ENCODE data around the gene CCR4.
"Not testable (repeated sequence)": the region's sequence is repeated elsewhere in the genome, so short reads cannot be mapped to it uniquely, and the experiment has no call there.

The CCR4 gene

DNA sequence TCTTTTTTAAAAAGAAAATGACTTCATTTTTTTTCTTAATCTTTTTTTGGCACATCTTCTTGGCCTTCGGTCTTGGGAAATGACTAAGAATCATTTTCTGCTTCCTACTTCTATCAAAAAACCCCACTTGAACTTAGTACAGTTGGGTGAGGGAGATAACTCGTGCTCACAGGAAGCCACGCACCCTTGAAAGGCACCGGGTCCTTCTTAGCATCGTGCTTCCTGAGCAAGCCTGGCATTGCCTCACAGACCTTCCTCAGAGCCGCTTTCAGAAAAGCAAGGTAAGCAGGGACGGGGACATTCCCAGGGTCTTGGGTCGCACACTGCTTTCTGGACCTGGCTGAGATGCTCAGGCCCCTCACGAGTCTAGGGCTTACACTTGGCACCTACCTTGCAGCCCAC lies at the start of gene CCR4:
CCR4 (plus strand) TSS at position 235 of the 402 bp plus-strand sequence. CDS start 1,779 bp downstream, outside the sequence.
- in situ Hi-C loops (cut with HindIII; ENCODE audit: low sequenced_read_pairs), result no loop called here

DNA sequence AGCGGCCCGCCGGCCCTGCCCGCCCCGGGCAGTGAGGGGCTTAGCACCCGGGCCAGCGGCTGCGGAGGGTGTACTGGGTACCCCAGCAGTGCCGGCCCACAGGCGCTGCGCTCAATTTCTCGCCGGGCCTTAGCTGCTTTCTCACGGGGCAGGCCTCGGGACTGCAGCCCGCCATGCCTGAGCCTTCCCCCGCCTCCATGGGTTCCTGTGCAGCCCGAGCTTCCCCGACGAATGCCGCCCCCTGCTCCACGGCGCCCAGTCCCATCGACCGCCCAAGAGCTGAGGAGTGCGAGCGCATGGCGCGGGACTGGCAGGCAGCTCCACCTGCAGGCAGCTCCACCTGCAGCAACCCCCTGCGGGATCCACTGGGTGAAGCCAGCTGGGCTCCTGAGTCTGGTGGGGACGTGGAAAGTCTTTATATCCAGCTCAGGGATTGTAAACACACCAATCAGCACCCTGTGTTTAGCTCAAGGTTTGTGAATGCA lies 48.5 kb upstream of the CCR4 start:
- in situ Hi-C loops (cut with HindIII; ENCODE audit: low sequenced_read_pairs), result not testable (repeated sequence)

GRCh38 chr3:32903953-32904352 lies 47.5 kb upstream of the CCR4 start:
- in situ Hi-C loops (cut with HindIII; ENCODE audit: low sequenced_read_pairs), result no loop called here

DNA sequence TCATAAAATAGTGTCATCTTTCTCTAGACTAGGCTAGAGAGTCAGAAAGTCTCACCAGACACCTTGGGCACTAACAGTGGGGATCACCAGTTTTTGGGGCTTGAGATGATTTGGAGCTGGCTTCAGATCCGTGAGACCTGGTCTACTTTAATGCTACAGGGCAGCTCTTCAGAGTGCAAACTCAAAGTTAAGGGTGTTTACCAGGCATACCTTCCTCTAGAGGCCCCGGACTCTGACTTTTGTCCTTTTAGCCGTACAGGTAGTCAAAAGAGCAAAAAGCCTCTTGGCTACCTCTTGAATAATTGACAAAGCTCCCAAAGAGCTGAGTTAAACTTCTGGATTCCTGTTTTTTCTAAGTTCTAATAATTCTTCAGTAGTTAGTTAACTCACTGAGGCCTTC lies 41.4 kb upstream of the CCR4 start:
- in situ Hi-C loops (cut with HindIII; ENCODE audit: low sequenced_read_pairs), result no loop called here

DNA sequence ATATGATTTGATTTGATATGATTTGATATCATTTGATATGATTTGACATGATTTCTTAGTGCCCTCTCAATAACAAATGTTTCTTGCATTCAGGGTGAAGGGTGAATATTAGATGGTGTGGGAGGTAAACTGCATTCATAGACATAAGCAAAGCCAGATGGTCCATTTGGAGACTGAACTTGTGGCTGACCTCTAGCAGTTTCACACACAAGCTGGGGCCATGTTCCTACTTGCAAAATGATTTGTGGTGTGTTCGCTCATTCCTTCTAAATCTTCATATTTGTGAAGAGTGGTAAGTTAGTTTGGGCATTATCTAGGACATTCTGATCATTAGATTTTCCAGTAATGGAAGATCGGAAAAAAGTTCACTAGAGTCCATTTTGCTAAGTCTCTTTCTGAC lies 40.5 kb upstream of the CCR4 start:
- in situ Hi-C loops (cut with HindIII; ENCODE audit: low sequenced_read_pairs), result no loop called here

DNA sequence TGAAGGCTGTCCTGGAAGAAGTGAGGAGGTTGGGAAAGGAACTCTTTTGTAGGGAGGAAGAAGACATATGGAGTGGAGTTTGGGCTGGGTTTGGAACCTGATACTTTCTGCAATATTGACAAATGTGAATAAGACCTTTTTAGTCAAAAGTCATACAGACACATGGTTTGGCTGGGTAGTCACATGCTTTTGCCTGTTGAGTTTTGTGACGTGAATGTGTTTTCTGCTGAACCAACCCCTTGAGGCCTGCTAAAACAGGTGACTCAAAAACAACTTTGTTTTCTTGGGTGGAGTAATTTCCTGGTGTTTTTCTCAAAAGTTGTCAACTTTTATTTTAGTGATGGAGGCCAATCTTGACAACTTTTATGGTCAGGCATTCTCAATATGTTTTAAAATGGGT lies 39.4 kb upstream of the CCR4 start:
- in situ Hi-C loops (cut with HindIII; ENCODE audit: low sequenced_read_pairs), result no loop called here

GRCh38 chr3:32913790-32914446 lies 37.5 kb upstream of the CCR4 start:
- in situ Hi-C loops (cut with HindIII; ENCODE audit: low sequenced_read_pairs), result no loop called here

DNA sequence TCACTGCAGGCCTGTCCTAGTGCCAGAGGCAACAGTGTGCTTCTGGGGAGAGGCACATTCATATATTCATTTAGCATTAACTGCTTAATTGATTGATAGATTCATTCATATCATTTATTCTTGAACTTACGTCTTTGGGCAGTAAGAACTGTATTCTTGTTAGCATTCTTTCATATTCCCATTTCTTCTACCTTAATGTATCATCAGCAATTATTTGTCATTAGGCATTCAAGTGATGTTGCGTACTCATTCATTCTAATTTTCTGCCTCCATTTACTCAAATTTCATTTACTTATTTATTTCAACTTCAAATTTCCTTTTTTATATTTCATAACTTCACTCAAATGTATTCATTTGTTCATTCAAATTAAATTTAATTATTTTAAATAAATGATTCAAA lies 31.5 kb upstream of the CCR4 start:
- in situ Hi-C loops (cut with HindIII; ENCODE audit: low sequenced_read_pairs), result no loop called here

DNA sequence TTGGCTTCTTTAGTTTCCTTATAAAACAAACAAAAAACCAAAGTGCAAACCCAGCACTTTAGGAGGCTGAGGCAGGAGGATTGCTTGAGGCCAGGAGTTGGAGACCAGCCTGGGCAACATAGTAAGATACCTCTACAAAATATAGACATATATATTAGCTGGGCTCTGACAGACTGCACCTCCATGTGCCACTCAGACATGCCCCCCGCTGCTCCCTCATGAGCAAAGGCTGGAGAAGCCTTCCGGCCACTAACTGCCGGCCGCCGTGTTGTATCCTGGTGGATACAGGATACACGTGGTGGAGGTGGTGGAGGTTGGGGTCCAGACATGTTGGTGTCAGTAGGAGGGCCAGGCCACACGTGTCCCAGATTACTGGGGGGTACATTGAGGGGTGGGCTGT lies 29.4 kb upstream of the CCR4 start:
- in situ Hi-C loops (cut with HindIII; ENCODE audit: low sequenced_read_pairs), result no loop called here

GRCh38 chr3:32930161-32930560 lies 21.3 kb upstream of the CCR4 start:
- in situ Hi-C loops (cut with HindIII; ENCODE audit: low sequenced_read_pairs), result no loop called here

GRCh38 chr3:32931273-32931672 lies 20.2 kb upstream of the CCR4 start:
- in situ Hi-C loops (cut with HindIII; ENCODE audit: low sequenced_read_pairs), result not testable (repeated sequence)

- in situ Hi-C loops (cut with HindIII; ENCODE audit: low sequenced_read_pairs), result no loop called here
Observed at GRCh38 chr3:32934150-32934742, 17.2 kb upstream of the CCR4 start.

DNA sequence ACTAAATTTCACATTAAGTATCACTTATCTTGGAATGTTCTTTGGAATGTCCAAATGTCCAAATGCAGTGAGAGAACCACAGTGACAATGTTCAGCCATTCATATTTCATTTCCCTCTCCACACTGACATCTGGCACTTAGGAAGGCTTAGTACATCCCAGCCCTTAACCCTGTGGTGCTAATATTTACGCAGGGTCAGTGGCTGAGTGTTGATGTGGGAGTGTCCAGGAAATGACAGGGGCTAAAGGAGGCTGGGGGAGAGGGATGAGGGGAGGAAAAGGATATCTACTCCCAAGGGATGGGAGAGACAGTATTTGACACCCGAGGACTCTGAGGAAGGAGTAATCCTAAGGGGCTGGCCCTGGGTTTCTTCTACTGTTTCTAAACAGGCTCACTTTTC lies 14.1 kb upstream of the CCR4 start:
- in situ Hi-C loops (cut with HindIII; ENCODE audit: low sequenced_read_pairs), result no loop called here

DNA sequence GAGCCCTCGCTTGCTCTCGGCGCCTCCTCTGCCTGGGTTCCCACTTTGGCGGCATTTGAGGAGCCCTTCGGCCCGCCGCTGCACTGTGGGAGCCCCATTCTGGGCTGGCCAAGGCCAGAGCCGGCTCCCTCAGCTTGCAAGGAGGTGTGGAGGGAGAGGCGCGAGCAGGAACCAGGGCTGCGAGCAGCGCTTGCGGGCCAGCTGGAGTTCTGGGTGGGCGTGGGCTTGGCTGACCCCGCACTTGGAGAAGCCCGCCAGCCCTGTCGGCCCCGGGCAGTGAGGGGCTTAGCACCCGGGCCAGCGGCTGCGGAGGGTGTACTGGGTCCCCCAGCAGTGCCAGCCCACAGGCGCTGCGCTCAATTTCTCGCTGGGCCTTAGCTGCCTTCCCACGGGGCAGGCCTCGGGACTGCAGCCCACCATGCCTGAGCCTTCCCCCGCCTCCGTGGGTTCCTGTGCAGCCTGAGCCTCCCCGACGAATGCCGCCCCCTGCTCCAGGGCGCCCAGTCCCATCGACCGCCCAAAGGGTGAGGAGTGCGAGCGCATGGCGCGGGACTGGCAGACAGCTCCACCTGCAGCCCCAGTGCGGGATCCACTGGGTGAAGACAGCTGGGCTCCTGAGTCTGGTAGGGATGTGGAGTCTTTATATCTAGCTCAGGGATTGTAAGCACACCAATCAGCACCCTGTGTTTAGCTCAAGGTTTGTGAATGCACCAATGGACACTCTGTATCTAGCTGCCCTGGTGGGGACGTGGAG lies 11.7 kb upstream of the CCR4 start:
- in situ Hi-C loops (cut with HindIII; ENCODE audit: low sequenced_read_pairs), result not testable (repeated sequence)

DNA sequence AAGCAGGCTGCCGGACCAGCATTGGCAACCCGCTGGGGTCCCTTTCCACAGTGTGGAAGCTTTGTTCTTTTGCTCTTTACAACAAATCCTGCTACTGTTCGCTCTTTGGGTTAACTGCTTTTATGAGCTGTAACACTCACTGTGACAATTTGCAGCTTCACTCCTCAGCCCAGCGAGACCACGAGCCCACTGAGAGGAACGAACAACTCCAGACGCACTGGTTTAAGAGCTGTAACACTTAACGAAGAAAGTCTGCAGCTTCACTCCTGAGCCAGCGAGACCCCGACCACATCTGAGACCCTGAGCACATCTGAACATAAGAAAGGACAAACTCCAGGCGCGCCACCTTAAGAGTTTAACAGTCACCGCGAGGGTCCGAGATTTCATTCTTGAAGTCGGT lies 10.7 kb upstream of the CCR4 start:
- in situ Hi-C loops (cut with HindIII; ENCODE audit: low sequenced_read_pairs), result no loop called here

GRCh38 chr3:32945136-32945535 lies 6.3 kb upstream of the CCR4 start:
- in situ Hi-C loops (cut with HindIII; ENCODE audit: low sequenced_read_pairs), result no loop called here

GRCh38 chr3:32945598-32945997 lies 5.8 kb upstream of the CCR4 start:
- in situ Hi-C loops (cut with HindIII; ENCODE audit: low sequenced_read_pairs), result not testable (repeated sequence)

- in situ Hi-C loops (cut with HindIII; ENCODE audit: low sequenced_read_pairs), result no loop called here
Observed at GRCh38 chr3:32946973-32947788, 4.3 kb upstream of the CCR4 start.

- in situ Hi-C loops (cut with HindIII; ENCODE audit: low sequenced_read_pairs), result no loop called here
Observed at GRCh38 chr3:32947789-32948238, 3.6 kb upstream of the CCR4 start.

GRCh38 chr3:32948625-32949445 lies 2.6 kb upstream of the CCR4 start:
- in situ Hi-C loops (cut with HindIII; ENCODE audit: low sequenced_read_pairs), result no loop called here
